Keratinocyte (primary cell): ENCODE measurements around the gene CFAP61. TPM values are rescaled to one million over a fixed set of nuclear protein-coding genes. Genes with fewer than 3 reads are reported as not detected.

Experiments
- DNase-seq: peaks from one replicate; pipeline ENCODE4 v3.0.0-alpha.2; 2011; ENCODE audit warnings: low read depth, missing footprints, low spot score
- FAIRE-seq: peaks from 2 replicates; lab custom pipeline; 2011; peaks lifted over from hg19 to GRCh38; lab: Jason Lieb, UNC
- H2AFZ ChIP-seq: 2 replicates; pipeline ENCODE4 v1.6.0; 2012; ENCODE audit warnings: low read length, control low read depth, inconsistent platforms; ENCODE audit not compliant: control insufficient read depth
- H3K27ac ChIP-seq: 2 replicates; pipeline ENCODE4 v1.5.1; 2011; ENCODE audit warnings: low read length; ENCODE audit not compliant: control insufficient read depth, insufficient read depth
- H3K27me3 ChIP-seq: 3 replicates; pipeline ENCODE4 v1.6.0; 2011; ENCODE audit warnings: low read length; ENCODE audit not compliant: control insufficient read depth, insufficient read depth; ENCODE audit errors: extremely low read depth
- H3K36me3 ChIP-seq, 2 experiments: 2 replicates in 1 of 2; 3 replicates in 1 of 2; pipeline ENCODE4 v1.5.1; 2011; ENCODE audit warnings: low read length in 2 of 2, mild to moderate bottlenecking in 1 of 2; ENCODE audit not compliant: control insufficient read depth in 2 of 2, insufficient read depth in 2 of 2; ENCODE audit errors: extremely low read depth in 1 of 2
- H3K4me1 ChIP-seq: 3 replicates; pipeline ENCODE4 v1.5.1; 2011; ENCODE audit warnings: low read length; ENCODE audit not compliant: control insufficient read depth, insufficient read depth; ENCODE audit errors: extremely low read depth
- H3K4me2 ChIP-seq: 3 replicates; pipeline ENCODE4 v1.6.0; 2011; ENCODE audit warnings: low read depth, low read length; ENCODE audit not compliant: control insufficient read depth, insufficient read depth; ENCODE audit errors: extremely low read depth
- H3K4me3 ChIP-seq, 3 experiments: fragments of 200-600 bp in 1 of 3; sonication (generic) in 1 of 3; 2 replicates in 2 of 3; 3 replicates in 1 of 3; pipeline ENCODE4 v1.5.1; 2011 to 2016; ENCODE audit warnings: low read length in 3 of 3, mild to moderate bottlenecking in 3 of 3, control low read depth in 2 of 3, inconsistent platforms in 1 of 3, low read depth in 1 of 3, mixed read lengths in 1 of 3, mixed run types in 1 of 3, moderate library complexity in 1 of 3; ENCODE audit not compliant: control insufficient read depth in 2 of 3, insufficient read depth in 2 of 3; ENCODE audit errors: extremely low read depth in 1 of 3
- H3K79me2 ChIP-seq: 2 replicates; pipeline ENCODE4 v1.6.0; 2012; ENCODE audit warnings: low read length; ENCODE audit not compliant: control insufficient read depth, insufficient read depth
- H3K9ac ChIP-seq: 3 replicates; pipeline ENCODE4 v1.6.0; 2011; ENCODE audit warnings: low read length; ENCODE audit not compliant: control insufficient read depth, insufficient read depth; ENCODE audit errors: extremely low read depth
- H3K9me1 ChIP-seq: 3 replicates; pipeline ENCODE4 v1.6.0; 2011; ENCODE audit warnings: low read length; ENCODE audit not compliant: control insufficient read depth, insufficient read depth; ENCODE audit errors: extremely low read depth
- H3K9me3 ChIP-seq: 2 replicates; pipeline ENCODE4 v1.5.1; 2012; ENCODE audit warnings: low read depth, low read length; ENCODE audit not compliant: control insufficient read depth
- H4K20me1 ChIP-seq: 3 replicates; pipeline ENCODE4 v1.6.0; 2011; ENCODE audit warnings: low read length; ENCODE audit not compliant: control insufficient read depth, insufficient read depth; ENCODE audit errors: extremely low read depth
- EZH2 ChIP-seq: IDR thresholded peaks from one replicate; pipeline ENCODE4 v1.6.1; 2012; ENCODE audit warnings: inconsistent platforms, mild to moderate bottlenecking, low read length, moderate library complexity
- dilution Hi-C: fragments of 300-500 bp; cut with MboI; formaldehyde crosslinking; loops from one replicate; pipeline ENCODE4 v1.7.0; 2020; ENCODE audit warnings: low sequenced_read_pairs; ENCODE audit not compliant: extremely low pct_ligation_motif_present
- polyA plus RNA-seq, 5 experiments: library from polyadenylated mRNA; depleted of rRNA in 3 of 5; stranded (reverse) in 3 of 5; stranded (forward) in 1 of 5; unstranded in 1 of 5; fragments of >200 nt; gene quantifications; 1 replicate in 1 of 5; 2 replicates in 3 of 5; 3 replicates in 1 of 5; pipeline versions ENCODE4 v1.2.1 to v1.2.3, GENCODE V29; 2011 to 2012; ENCODE audit warnings: missing spikeins in 2 of 5, low read depth in 1 of 5, low replicate concordance in 1 of 5
- TF ChIP-seq, protein P1 (sequence below), 3 experiments: IDR thresholded peaks in 1 of 3; conservative IDR thresholded peaks in 1 of 3; optimal IDR thresholded peaks in 1 of 3; 2 replicates in 2 of 3; 3 replicates in 1 of 3; pipeline versions ENCODE3 to v1.5.1; 2011; ENCODE audit warnings: low read length in 3 of 3, mild to moderate bottlenecking in 3 of 3, moderate library complexity in 2 of 3, control low read depth in 1 of 3, inconsistent platforms in 1 of 3; ENCODE audit not compliant: insufficient read depth in 2 of 3; ENCODE audit errors: extremely low read depth in 1 of 3

The CFAP61 gene
- polyA plus RNA-seq, 1 donor (not counting 4 experiments of a cell fraction or from before 2014, with no cell fraction given) = 0.25 TPM

DNA sequence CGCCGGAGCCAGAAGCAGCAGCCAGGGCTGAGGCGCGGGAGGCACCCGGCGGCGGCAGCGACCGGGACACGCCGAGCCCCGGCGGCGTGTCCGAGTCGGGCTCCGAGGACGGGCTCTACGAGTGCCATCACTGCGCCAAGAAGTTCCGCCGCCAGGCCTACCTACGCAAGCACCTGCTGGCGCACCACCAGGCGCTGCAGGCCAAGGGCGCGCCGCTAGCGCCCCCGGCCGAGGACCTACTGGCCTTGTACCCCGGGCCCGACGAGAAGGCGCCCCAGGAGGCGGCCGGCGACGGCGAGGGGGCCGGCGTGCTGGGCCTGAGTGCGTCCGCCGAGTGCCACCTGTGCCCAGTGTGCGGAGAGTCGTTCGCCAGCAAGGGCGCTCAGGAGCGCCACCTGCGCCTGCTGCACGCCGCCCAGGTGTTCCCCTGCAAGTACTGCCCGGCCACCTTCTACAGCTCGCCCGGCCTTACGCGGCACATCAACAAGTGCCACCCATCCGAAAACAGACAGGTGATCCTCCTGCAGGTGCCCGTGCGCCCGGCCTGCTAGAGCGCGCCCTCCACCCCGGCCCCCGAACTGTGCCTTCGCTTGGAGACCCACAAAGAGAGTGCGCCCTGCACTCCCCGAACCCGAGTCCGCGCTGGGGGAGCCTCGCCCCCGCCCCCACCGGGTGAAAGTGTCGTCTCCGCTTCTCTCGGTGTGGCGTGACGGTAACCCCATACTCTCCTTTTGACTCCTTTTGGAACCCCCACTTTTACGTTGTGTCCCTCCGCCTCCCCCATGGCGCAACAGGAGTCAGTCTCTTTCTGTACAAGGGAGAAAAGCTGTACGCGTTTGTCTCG lies 317.1 kb downstream of the CFAP61 start:
- Histone ChIP-seq H3K4me1 (peaks cover 5% of the 10 kb centered on the region), H3K4me3 (no peak overlapping the region), H3K36me3 (no peaks in the 10 kb centered on the region), H3K27ac (no peak overlapping the region), H3K4me2 (no peak overlapping the region), H4K20me1 (no peaks in the 10 kb centered on the region), H3K27me3 (peaks cover 71% of the 10 kb centered on the region), H3K9ac (no peak overlapping the region), H3K9me3 (no peaks in the 10 kb centered on the region), H2AFZ (no peak overlapping the region), H3K79me2 (no peaks in the 10 kb centered on the region), H3K9me1 (no peaks in the 10 kb centered on the region)
- FAIRE-seq (no peak), DNase-seq (no peak)
- dilution Hi-C loops = no loop called here
- TF ChIP-seq, protein P1, sequence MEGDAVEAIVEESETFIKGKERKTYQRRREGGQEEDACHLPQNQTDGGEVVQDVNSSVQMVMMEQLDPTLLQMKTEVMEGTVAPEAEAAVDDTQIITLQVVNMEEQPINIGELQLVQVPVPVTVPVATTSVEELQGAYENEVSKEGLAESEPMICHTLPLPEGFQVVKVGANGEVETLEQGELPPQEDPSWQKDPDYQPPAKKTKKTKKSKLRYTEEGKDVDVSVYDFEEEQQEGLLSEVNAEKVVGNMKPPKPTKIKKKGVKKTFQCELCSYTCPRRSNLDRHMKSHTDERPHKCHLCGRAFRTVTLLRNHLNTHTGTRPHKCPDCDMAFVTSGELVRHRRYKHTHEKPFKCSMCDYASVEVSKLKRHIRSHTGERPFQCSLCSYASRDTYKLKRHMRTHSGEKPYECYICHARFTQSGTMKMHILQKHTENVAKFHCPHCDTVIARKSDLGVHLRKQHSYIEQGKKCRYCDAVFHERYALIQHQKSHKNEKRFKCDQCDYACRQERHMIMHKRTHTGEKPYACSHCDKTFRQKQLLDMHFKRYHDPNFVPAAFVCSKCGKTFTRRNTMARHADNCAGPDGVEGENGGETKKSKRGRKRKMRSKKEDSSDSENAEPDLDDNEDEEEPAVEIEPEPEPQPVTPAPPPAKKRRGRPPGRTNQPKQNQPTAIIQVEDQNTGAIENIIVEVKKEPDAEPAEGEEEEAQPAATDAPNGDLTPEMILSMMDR (optimal IDR thresholded peaks at IDR 0.05 in 1 of 3, IDR thresholded peaks at IDR 0.05 in 1 of 3, conservative IDR thresholded peaks at IDR 0.05 in 1 of 3; ENCODE audit: extremely low read depth in 1 of 3, insufficient read depth in 2 of 3, low read length in 3 of 3) = peak; percentile 7 to 63 (median 30)
- TF ChIP-seq EZH2 = no peak

DNA sequence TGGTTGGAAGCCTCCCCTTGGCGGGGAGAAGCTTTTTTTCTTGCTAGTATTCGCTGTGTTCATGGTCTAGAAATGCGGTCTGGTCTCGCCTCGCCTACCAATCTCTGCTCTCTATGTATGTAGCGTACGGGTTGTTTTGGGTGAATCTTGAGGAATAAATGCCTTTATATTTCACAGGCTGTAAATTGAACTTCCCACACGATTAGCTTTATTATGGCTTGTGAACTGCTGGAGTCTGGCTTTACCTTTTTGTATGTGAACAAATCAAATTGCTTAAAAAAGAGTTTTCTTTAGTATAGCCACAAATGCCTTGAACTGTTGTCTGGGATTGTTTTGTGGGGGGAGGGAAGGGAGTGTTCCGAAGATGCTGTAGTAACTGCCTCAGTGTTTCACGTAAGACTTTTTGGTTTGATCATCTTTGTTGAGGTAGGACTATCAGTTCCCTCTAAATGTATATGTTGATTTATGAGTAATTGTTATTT lies 317.8 kb downstream of the CFAP61 start:
- TF ChIP-seq EZH2 = peak; percentile 30
- TF ChIP-seq, protein P1 (optimal IDR thresholded peaks at IDR 0.05 in 1 of 3, IDR thresholded peaks at IDR 0.05 in 1 of 3, conservative IDR thresholded peaks at IDR 0.05 in 1 of 3; ENCODE audit: extremely low read depth in 1 of 3, insufficient read depth in 2 of 3, low read length in 3 of 3) = no peak
- Histone ChIP-seq H3K9me3 (no peaks in the 10 kb centered on the region), H4K20me1 (no peaks in the 10 kb centered on the region), H3K79me2 (no peaks in the 10 kb centered on the region), H3K9me1 (no peaks in the 10 kb centered on the region), H3K4me3 (no peak overlapping the region), H3K4me2 (no peak overlapping the region), H3K9ac (no peak overlapping the region), H2AFZ (no peak overlapping the region), H3K27ac (no peak overlapping the region), H3K36me3 (no peaks in the 10 kb centered on the region), H3K4me1 (peaks cover 5% of the 10 kb centered on the region), H3K27me3 (peaks cover 67% of the 10 kb centered on the region)
- dilution Hi-C loops = no loop called here
- FAIRE-seq = no peak
- no peak for DNase-seq
